ENCODE data around the gene PNKD.

GRCh38 chr2:218389333-218390150 lies 119.2 kb downstream of the PNKD start:
- TF ChIP-seq CTCF (IDR thresholded peaks at IDR 0.05) (no peak), EP300 (IDR thresholded peaks at IDR 0.05) (no peak), POLR2A (IDR thresholded peaks at IDR 0.05) (no peak)
